AG09309 (cell line): Measurements from ENCODE around the gene TOMM22.

ENCODE experiments used
- DNase-seq: peaks from one replicate; pipeline ENCODE4 v3.0.0-alpha.2; 2010; ENCODE audit warnings: low read depth
- H3K4me3 ChIP-seq: 2 replicates; pipeline ENCODE4 v1.5.1; 2011; ENCODE audit warnings: mild to moderate bottlenecking, low read depth, low read length, moderate library complexity; ENCODE audit not compliant: control insufficient read depth
- TF ChIP-seq, protein P1 (sequence below): IDR thresholded peaks from 2 replicates; pipeline ENCODE4 v1.5.1; 2011; ENCODE audit warnings: mild to moderate bottlenecking, low read depth, low read length, inconsistent platforms; ENCODE audit not compliant: insufficient read depth, control insufficient read depth; ENCODE audit errors: missing control alignments

The TOMM22 gene

GRCh38 chr22:38710866-38711265 is 29.1 kb downstream of the TOMM22 start:
- no peak overlapping the region for H3K4me3 ChIP-seq
- DNase-seq = no peak
- TF ChIP-seq, protein P1, sequence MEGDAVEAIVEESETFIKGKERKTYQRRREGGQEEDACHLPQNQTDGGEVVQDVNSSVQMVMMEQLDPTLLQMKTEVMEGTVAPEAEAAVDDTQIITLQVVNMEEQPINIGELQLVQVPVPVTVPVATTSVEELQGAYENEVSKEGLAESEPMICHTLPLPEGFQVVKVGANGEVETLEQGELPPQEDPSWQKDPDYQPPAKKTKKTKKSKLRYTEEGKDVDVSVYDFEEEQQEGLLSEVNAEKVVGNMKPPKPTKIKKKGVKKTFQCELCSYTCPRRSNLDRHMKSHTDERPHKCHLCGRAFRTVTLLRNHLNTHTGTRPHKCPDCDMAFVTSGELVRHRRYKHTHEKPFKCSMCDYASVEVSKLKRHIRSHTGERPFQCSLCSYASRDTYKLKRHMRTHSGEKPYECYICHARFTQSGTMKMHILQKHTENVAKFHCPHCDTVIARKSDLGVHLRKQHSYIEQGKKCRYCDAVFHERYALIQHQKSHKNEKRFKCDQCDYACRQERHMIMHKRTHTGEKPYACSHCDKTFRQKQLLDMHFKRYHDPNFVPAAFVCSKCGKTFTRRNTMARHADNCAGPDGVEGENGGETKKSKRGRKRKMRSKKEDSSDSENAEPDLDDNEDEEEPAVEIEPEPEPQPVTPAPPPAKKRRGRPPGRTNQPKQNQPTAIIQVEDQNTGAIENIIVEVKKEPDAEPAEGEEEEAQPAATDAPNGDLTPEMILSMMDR = no peak

DNA sequence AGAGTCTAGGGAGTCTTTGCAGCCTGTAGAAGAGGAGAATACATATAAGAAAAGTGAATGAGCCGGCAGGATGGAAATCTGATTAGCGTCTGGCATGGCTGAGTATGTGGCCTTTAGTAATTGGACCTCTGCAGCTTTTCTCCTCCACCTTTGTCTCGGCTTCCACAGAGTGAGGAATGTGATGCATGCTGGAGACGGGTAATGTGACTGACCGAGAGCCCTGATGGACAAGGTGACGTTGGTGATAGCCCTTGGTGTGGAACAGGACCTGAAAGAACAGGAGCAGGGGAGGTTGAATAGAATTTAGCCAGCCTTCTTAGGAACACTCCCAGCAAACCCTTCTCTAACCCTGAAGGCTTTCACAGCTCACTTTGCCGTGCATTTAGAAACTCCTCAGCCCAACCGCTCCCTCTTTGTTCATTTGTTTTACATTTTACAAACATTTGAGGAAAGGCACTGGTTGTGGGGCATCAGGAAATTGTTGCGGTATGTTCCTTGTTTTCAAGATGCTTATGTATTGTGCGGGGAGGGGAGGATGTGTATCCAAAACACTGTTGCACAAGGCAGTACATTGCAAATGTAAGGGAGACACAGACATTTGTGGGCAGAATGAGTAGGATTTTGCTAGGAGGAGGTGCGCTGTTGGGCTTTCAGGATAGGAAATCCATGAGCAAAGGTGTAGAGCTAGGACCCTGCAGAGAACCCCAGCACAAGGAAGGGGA is 30.9 kb downstream of the TOMM22 start:
- no peak for DNase-seq
- no peak overlapping the region for H3K4me3 ChIP-seq
- TF ChIP-seq, protein P1 = no peak

- no peak overlapping the region for H3K4me3 ChIP-seq
- no peak for DNase-seq
- TF ChIP-seq, protein P1 = no peak
These were observed 32.2 kb downstream of the TOMM22 start for GRCh38 chr22:38713921-38714320.

- no peak overlapping the region for H3K4me3 ChIP-seq
- no peak for DNase-seq
- TF ChIP-seq, protein P1 = no peak
These were observed 33.5 kb downstream of the TOMM22 start for GRCh38 chr22:38715176-38715764.

GRCh38 chr22:38715852-38716251 is 34.1 kb downstream of the TOMM22 start:
- TF ChIP-seq, protein P1 = no peak
- H3K4me3 ChIP-seq = no peak overlapping the region
- no peak for DNase-seq

DNA sequence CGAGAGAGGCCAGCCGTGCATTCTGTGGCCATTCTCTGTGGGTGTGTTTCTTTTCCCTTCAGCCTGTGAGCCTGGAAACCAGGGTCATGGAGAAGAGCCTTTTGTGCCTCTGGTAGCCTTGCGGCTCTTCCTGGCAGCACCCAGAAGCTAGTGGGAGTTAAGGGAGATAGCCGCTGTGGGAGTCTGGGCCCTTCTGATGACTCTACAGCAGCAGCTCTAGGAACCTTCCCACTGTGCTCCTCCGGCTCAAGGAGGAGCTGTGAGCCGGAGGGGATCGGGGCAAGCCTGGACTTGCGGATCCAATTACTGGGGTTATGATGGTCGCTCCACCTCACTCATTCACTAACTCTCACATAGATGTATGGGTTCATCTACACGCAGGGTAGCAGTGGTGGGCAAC is 34.5 kb downstream of the TOMM22 start:
- DNase-seq = no peak
- no peak overlapping the region for H3K4me3 ChIP-seq
- TF ChIP-seq, protein P1 = no peak
